GM12875 (cell line): Measurements from ENCODE around the gene ARHGAP11B.
"Not testable (repeated sequence)": the region's sequence is repeated elsewhere in the genome, so short reads cannot be mapped to it uniquely, and the experiment has no call there.

Experiments used
- H3K4me3 ChIP-seq: one replicate; pipeline ENCODE4 v1.5.1; 2011; ENCODE audit warnings: low read depth, low read length, control low read depth
- CTCF ChIP-seq: IDR thresholded peaks from 2 replicates; pipeline ENCODE4 v1.5.1; 2011; ENCODE audit warnings: low read depth, mild to moderate bottlenecking, control low read depth, inconsistent platforms, low read length, moderate library complexity, borderline replicate concordance; ENCODE audit not compliant: insufficient read depth

ARHGAP11B gene

GRCh38 chr15:30625436-30626193 is at the start of gene ARHGAP11B:
Gene ARHGAP11B, plus strand, starts transcription at chr15:30626128.
- peak within 1 kb of the TSS; percentile 60 for H3K4me3 ChIP-seq
- TF ChIP-seq CTCF = 0 out of 2 replicates have a peak, but pooled peaks have one; percentile 12

GRCh38 chr15:30579394-30579970 is 46.4 kb upstream of the ARHGAP11B start:
- not testable (repeated sequence) for H3K4me3 ChIP-seq

GRCh38 chr15:30580716-30581115 is 45.2 kb upstream of the ARHGAP11B start:
- not testable (repeated sequence) for H3K4me3 ChIP-seq

- not testable (repeated sequence) for H3K4me3 ChIP-seq
Measured at GRCh38 chr15:30598953-30599352, 27.0 kb upstream of the ARHGAP11B start.

GRCh38 chr15:30603796-30604195 is 22.1 kb upstream of the ARHGAP11B start, which contains the start of gene GOLGA8H:
Gene GOLGA8H, plus strand, starts transcription at chr15:30604028. Its CDS starts 98 bp downstream, at chr15:30604126.
- H3K4me3 ChIP-seq = not testable (repeated sequence)

GRCh38 chr15:30612271-30612670 is 13.7 kb upstream of the ARHGAP11B start:
- H3K4me3 ChIP-seq = not testable (repeated sequence)

- not testable (repeated sequence) for H3K4me3 ChIP-seq
Measured at GRCh38 chr15:30621342-30621741, 4.6 kb upstream of the ARHGAP11B start.

- H3K4me3 ChIP-seq = peak overlapping the region; percentile 60
Measured at GRCh38 chr15:30626194-30626565, 252 bp downstream of the ARHGAP11B start.

- peak overlapping the region; percentile 60 for H3K4me3 ChIP-seq
Measured at GRCh38 chr15:30626632-30627031, 704 bp downstream of the ARHGAP11B start.

GRCh38 chr15:30650012-30650929 is 24.3 kb downstream of the ARHGAP11B start:
- no peak for TF ChIP-seq CTCF
- H3K4me3 ChIP-seq = no peak overlapping the region

- not testable (repeated sequence) for H3K4me3 ChIP-seq
Measured at GRCh38 chr15:30661154-30661553, 35.2 kb downstream of the ARHGAP11B start.

- not testable (repeated sequence) for H3K4me3 ChIP-seq
Measured at GRCh38 chr15:30669621-30670020, 43.7 kb downstream of the ARHGAP11B start.
